Activated CD8-positive, alpha-beta memory T cell treated with anti-CD3 and anti-CD28 coated beads for 36 hours (primary cell): ENCODE results near the gene GIPC3. TPM values are rescaled to one million over a fixed set of nuclear protein-coding genes. Genes with fewer than 3 reads are reported as not detected.
"Not testable (repeated sequence)": the region's sequence is repeated elsewhere in the genome, so short reads cannot be mapped to it uniquely, and the experiment has no call there.

Experiments used
- CTCF ChIA-PET: fragments of 350-600 bp; sonication (Branson Sonifier 250); formaldehyde crosslinking; loops from one replicate; lab custom pipeline; 2021; ENCODE audit warnings: antibody characterized with exemption; lab: Charles Lee
- POLR2A ChIA-PET: fragments of 350-600 bp; sonication (Branson Sonifier 250); formaldehyde crosslinking; loops from one replicate; lab custom pipeline; 2021; ENCODE audit warnings: antibody characterized with exemption; lab: Charles Lee
- total RNA-seq, 2 experiments: library from RNA; stranded (reverse); gene quantifications; one replicate each; pipeline ENCODE4 v1.2.3, GENCODE V29; 2021

Gene GIPC3
- total RNA-seq, 2 experiments from 2014 or later: 0.44 to 0.67 TPM

- ChIA-PET CTCF (no interaction called here), POLR2A (no interaction called here)
These were observed 13.0 kb upstream of the GIPC3 start for GRCh38 chr19:3572132-3572854.

GRCh38 chr19:3572855-3573161 lies 12.5 kb upstream of the GIPC3 start, which contains the start of gene HMG20B:
Gene HMG20B, plus strand, starts transcription at chr19:3572944. Its CDS starts 366 bp downstream, at chr19:3573310.
- POLR2A ChIA-PET: no interaction called here
- CTCF ChIA-PET: interaction anchor here (1.2 to 1.4 kb wide), 2 partner anchors 11 to 15 kb away, joined by 3 read pairs; no protein-coding TSS in a partner anchor

GRCh38 chr19:3573162-3573857 lies 12.0 kb upstream of the GIPC3 start:
- ChIA-PET POLR2A (interaction anchor here (0.7 kb wide), 1 partner anchor 17 kb away, joined by 9 read pairs; no protein-coding TSS in a partner anchor), CTCF (interaction anchor here (1.1 to 1.4 kb wide), 4 partner anchors 11 to 29 kb away, joined by 3 to 4 read pairs (median 3); no protein-coding TSS in a partner anchor)

- POLR2A ChIA-PET: interaction anchor here (0.7 kb wide), 1 partner anchor 17 kb away, joined by 9 read pairs; no protein-coding TSS in a partner anchor
- CTCF ChIA-PET: interaction anchor here (1.1 to 1.4 kb wide), 4 partner anchors 10 to 30 kb away, joined by 3 to 4 read pairs (median 3); no protein-coding TSS in a partner anchor
These were observed 11.2 kb upstream of the GIPC3 start for GRCh38 chr19:3573858-3574637.

GRCh38 chr19:3575260-3575741 lies 10.0 kb upstream of the GIPC3 start:
- POLR2A ChIA-PET: interaction anchor here (0.6 kb wide), 1 partner anchor 16 kb away, joined by 4 read pairs; no protein-coding TSS in a partner anchor
- CTCF ChIA-PET: interaction anchor here (0.7 to 1.7 kb wide), 2 partner anchors 12 to 18 kb away, joined by 3 to 5 read pairs; no protein-coding TSS in a partner anchor

GRCh38 chr19:3575949-3576673 lies 9.2 kb upstream of the GIPC3 start:
- ChIA-PET CTCF (interaction anchor here (0.5 to 1.7 kb wide), 2 partner anchors 9 to 11 kb away, joined by 3 to 5 read pairs; partner anchors contain the start of gene GIPC3), POLR2A (interaction anchor here (0.7 kb wide), 1 partner anchor 38 kb away, joined by 3 read pairs; no protein-coding TSS in a partner anchor)

- CTCF ChIA-PET: no interaction called here
- POLR2A ChIA-PET: no interaction called here
These were observed 8.4 kb upstream of the GIPC3 start for GRCh38 chr19:3576696-3577443.

GRCh38 chr19:3577723-3578344 lies 7.4 kb upstream of the GIPC3 start:
- POLR2A ChIA-PET: no interaction called here
- CTCF ChIA-PET: interaction anchor here (1.2 kb wide), 1 partner anchor 41 kb away, joined by 4 read pairs; no protein-coding TSS in a partner anchor

- POLR2A ChIA-PET: no interaction called here
- CTCF ChIA-PET: interaction anchor here (1.2 kb wide), 1 partner anchor 40 kb away, joined by 4 read pairs; no protein-coding TSS in a partner anchor
These were observed 6.9 kb upstream of the GIPC3 start for GRCh38 chr19:3578390-3578789.

- CTCF ChIA-PET: interaction anchor here (0.5 to 0.7 kb wide), 2 partner anchors 15 to 22 kb away, joined by 3 read pairs; no protein-coding TSS in a partner anchor
These were observed 4.9 kb upstream of the GIPC3 start for GRCh38 chr19:3580156-3580934.

GRCh38 chr19:3581792-3582191 lies 3.5 kb upstream of the GIPC3 start:
- POLR2A ChIA-PET, CTCF ChIA-PET: not testable (repeated sequence)

More at GRCh38 chr19:3580156-3580934, 4.9 kb upstream of the GIPC3 start:
- POLR2A ChIA-PET: no interaction called here

- CTCF ChIA-PET: interaction anchor here (0.9 to 1.0 kb wide), 3 partner anchors 11 to 88 kb away, joined by 3 to 5 read pairs (median 3); partner anchors contain the start of gene HMG20B
- POLR2A ChIA-PET: not testable (repeated sequence)
These were observed 1.1 kb upstream of the GIPC3 start for GRCh38 chr19:3584036-3584802.

GRCh38 chr19:3586127-3586626 lies 899 bp downstream of the GIPC3 start:
- ChIA-PET CTCF (interaction anchor here (0.8 to 2.2 kb wide), 11 partner anchors 11 to 122 kb away, joined by 3 to 8 read pairs (median 4); partner anchors contain the start of gene TJP3), POLR2A (no interaction called here)

GRCh38 chr19:3586707-3587346 lies 1.5 kb downstream of the GIPC3 start:
- POLR2A ChIA-PET: interaction anchor here (0.7 kb wide), 1 partner anchor 107 kb away, joined by 3 read pairs; no protein-coding TSS in a partner anchor
- CTCF ChIA-PET: interaction anchor here (1.0 to 2.2 kb wide), 8 partner anchors 11 to 74 kb away, joined by 3 to 8 read pairs (median 4); no protein-coding TSS in a partner anchor
